HepG2 (cell line): ENCODE measurements around the gene THOP1. TPM values are rescaled to one million over a fixed set of nuclear protein-coding genes. Genes with fewer than 3 reads are reported as not detected.

ENCODE experiments used
- DNMT1 ChIP-seq: sonication (generic); formaldehyde crosslinking; IDR thresholded peaks from 2 replicates; pipeline ENCODE4 v1.5.1; 2020; ENCODE audit warnings: mild to moderate bottlenecking, missing genetic modification reagents
- FOXA3 ChIP-seq: IDR thresholded peaks from 2 replicates; pipeline ENCODE4 v1.6.1; 2016; ENCODE audit warnings: missing genetic modification reagents, missing compliant biosample characterization
- GPBP1L1 ChIP-seq: sonication (generic); formaldehyde crosslinking; IDR thresholded peaks from 2 replicates; pipeline ENCODE4 v1.5.0; 2020; ENCODE audit warnings: mild to moderate bottlenecking, missing genetic modification reagents
- MATR3 ChIP-seq: sonication (generic); formaldehyde crosslinking; IDR thresholded peaks from 2 replicates; pipeline ENCODE4 v1.4.0; 2020; ENCODE audit warnings: missing genetic modification reagents
- PRPF4 ChIP-seq: fragments of 200-400 bp; formaldehyde crosslinking; IDR thresholded peaks from 2 replicates; pipeline ENCODE4 v1.6.1; 2016; ENCODE audit warnings: low read length, low read depth; ENCODE audit not compliant: poor library complexity, severe bottlenecking
- SKI ChIP-seq: fragments of 450-650 bp; IDR thresholded peaks from one replicate; pipeline ENCODE4 v1.6.1; 2018; ENCODE audit warnings: mild to moderate bottlenecking; ENCODE audit not compliant: partially characterized antibody
- SKIL ChIP-seq: sonication (generic); formaldehyde crosslinking; IDR thresholded peaks from 2 replicates; pipeline ENCODE4 v1.8.0; 2022; ENCODE audit warnings: missing genetic modification reagents, mild to moderate bottlenecking, moderate library complexity, borderline replicate concordance
- STAT5B ChIP-seq: sonication (generic); formaldehyde crosslinking; IDR thresholded peaks from 2 replicates; pipeline ENCODE4 v1.4.0; 2020; ENCODE audit warnings: missing genetic modification reagents
- TFDP2 ChIP-seq: sonication (generic); formaldehyde crosslinking; IDR thresholded peaks from 2 replicates; pipeline ENCODE4 v1.4.0; 2020; ENCODE audit warnings: missing genetic modification reagents
- ZBTB43 ChIP-seq: sonication (generic); formaldehyde crosslinking; conservative IDR thresholded peaks from 2 replicates; pipeline ENCODE4 v1.4.0; 2020; ENCODE audit warnings: missing genetic modification reagents
- ZIK1 ChIP-seq: sonication (generic); formaldehyde crosslinking; IDR thresholded peaks from 2 replicates; pipeline ENCODE4 v1.5.0; 2020; ENCODE audit warnings: mild to moderate bottlenecking, low read depth, missing genetic modification reagents, borderline replicate concordance
- ZNF441 ChIP-seq: sonication (generic); formaldehyde crosslinking; IDR thresholded peaks from 2 replicates; pipeline ENCODE4 v1.7.0; 2021; ENCODE audit warnings: missing genetic modification reagents, borderline replicate concordance
- ZNF737 ChIP-seq: sonication (generic); formaldehyde crosslinking; IDR thresholded peaks from 2 replicates; pipeline ENCODE4 v1.5.0; 2020; ENCODE audit warnings: missing genetic modification reagents, mild to moderate bottlenecking, borderline replicate concordance
- ZNF768 ChIP-seq: sonication (generic); formaldehyde crosslinking; IDR thresholded peaks from 2 replicates; pipeline ENCODE4 v1.4.0; 2020; ENCODE audit warnings: missing genetic modification reagents
- ZNF790 ChIP-seq: sonication (generic); formaldehyde crosslinking; IDR thresholded peaks from 2 replicates; pipeline ENCODE4 v1.8.0; 2022; ENCODE audit warnings: missing genetic modification reagents, mild to moderate bottlenecking, borderline replicate concordance
- polyA plus RNA-seq, 8 experiments: library from polyadenylated mRNA; depleted of rRNA in 3 of 8; stranded (reverse) in 7 of 8; unstranded in 1 of 8; fragments of >200 nt; fragmentation: Illumina TruSeq in 4 of 8; extraction: Trizol in 4 of 8; gene quantifications; 2 replicates each; pipeline versions ENCODE4 v1.2.1 to v1.2.3, GENCODE V29; 2011 to 2016; ENCODE audit warnings: low read depth in 4 of 8, missing spikeins in 1 of 8, mixed read lengths in 1 of 8; ENCODE audit not compliant: insufficient read depth in 1 of 8
- total RNA-seq, 5 experiments: library from RNA; depleted of rRNA; stranded (reverse); fragments of >200 nt; fragmentation: Illumina TruSeq; extraction: Trizol; gene quantifications; 2 replicates each; pipeline ENCODE4 v1.2.3, GENCODE V29; 2016; ENCODE audit warnings: low read depth in 1 of 5
- TF ChIP-seq, protein P1 (sequence below): sonication (generic); formaldehyde crosslinking; IDR thresholded peaks from 2 replicates; pipeline ENCODE4 v1.5.0; 2020; ENCODE audit warnings: missing genetic modification reagents

The THOP1 gene
- total and polyA plus RNA-seq, 2 of the 13 experiments (the other 11 are each of a cell fraction or from before 2014, with no cell fraction given), result 74.4 to 116 TPM

DNA sequence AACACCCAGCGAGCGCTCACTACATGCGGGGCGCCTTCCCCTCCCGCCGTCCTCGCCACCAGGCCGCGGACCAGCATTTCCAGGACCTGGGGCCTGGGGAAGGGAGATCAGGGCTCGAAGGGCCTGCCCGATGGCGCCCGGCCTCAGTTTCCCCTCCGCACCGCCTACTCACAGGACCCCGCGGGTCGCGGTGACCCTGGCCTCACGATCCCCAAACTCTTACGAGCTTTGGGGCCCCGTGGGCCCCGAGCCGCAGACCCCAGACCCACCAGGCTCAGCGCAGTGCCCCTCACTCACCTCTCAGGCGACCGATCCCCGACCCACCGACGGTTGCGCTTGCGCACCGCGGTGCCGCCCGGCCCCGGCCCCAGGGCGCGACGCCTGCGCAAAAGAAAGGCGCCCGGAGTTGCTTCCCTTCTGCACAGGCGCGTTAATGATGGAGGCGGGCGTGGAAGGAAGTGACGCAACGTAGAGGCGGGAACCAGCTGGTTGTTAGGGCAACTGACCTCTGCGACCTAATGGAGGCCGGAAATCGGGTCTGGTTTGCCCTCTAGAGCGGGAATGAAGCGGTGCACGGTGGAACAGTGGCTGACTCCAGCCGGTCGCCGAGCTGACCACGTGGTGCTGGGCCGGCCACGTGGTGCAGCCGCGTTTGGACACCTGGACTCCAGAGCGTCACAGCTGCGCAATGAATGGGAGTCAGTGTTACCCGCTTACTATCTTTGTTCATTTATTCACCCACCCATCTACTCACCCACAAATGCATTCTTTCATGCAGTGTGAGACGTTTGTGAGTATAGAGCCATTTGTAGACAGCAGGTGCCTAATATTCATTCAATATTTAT lies 2.1 kb upstream of the THOP1 start, which contains the start of gene SGTA (continued):
- TF ChIP-seq ZBTB43 (CRISPR knock-in tag) (peak; percentile 94), ZIK1 (CRISPR knock-in tag) (peak; percentile 94; the same call in 1 of the 2 replicates), FOXA3 (CRISPR knock-in tag) (peak; percentile 70; the same call in 1 of the 2 replicates), SKI (peak; percentile 49), GPBP1L1 (no peak), TFDP2 (CRISPR knock-in tag) (peak; percentile 99), ZNF737 (no peak), ZNF441 (CRISPR knock-in tag) (peak; percentile 94), ZNF768 (CRISPR knock-in tag) (peak; percentile 60; the same call in 1 of the 2 replicates), DNMT1 (CRISPR knock-in tag) (0 out of 2 replicates have a peak, but pooled peaks have one; percentile 38), SKIL (CRISPR knock-in tag) (peak; percentile 59; the same call in 1 of the 2 replicates), PRPF4 (no peak), MATR3 (CRISPR knock-in tag) (no peak), STAT5B (peak; percentile 14; the same call in 1 of the 2 replicates), ZNF790 (peak; percentile 65; the same call in 1 of the 2 replicates)
- TF ChIP-seq, protein P1, sequence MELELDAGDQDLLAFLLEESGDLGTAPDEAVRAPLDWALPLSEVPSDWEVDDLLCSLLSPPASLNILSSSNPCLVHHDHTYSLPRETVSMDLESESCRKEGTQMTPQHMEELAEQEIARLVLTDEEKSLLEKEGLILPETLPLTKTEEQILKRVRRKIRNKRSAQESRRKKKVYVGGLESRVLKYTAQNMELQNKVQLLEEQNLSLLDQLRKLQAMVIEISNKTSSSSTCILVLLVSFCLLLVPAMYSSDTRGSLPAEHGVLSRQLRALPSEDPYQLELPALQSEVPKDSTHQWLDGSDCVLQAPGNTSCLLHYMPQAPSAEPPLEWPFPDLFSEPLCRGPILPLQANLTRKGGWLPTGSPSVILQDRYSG (CRISPR knock-in tag), result peak; percentile 97
